GM18951 (cell line): ENCODE results near the gene C3.

ENCODE experiments used
- POLR2A ChIP-seq: IDR thresholded peaks from 4 replicates; pipeline ENCODE4 v1.6.1; 2011; ENCODE audit warnings: mild to moderate bottlenecking; ENCODE audit not compliant: insufficient read length, insufficient read depth; ENCODE audit errors: extremely low read depth
- in situ Hi-C: fragments of 300-500 bp; cut with MboI; formaldehyde crosslinking; loops from one replicate; pipeline ENCODE4 v1.12.0; 2022; ENCODE audit warnings: low sequenced_read_pairs, mixed read lengths, inconsistent platforms; ENCODE audit not compliant: unreplicated experiment

The C3 gene

GRCh38 chr19:6693681-6694080 is 26.8 kb downstream of the C3 start:
- no peak for TF ChIP-seq POLR2A
- in situ Hi-C loops, result no loop called here

- in situ Hi-C loops, result no loop called here
These were observed 27.4 kb downstream of the C3 start for GRCh38 chr19:6693056-6693471.

GRCh38 chr19:6692027-6692426 is 28.4 kb downstream of the C3 start:
- in situ Hi-C loops, result no loop called here
- no peak for TF ChIP-seq POLR2A

More at GRCh38 chr19:6693056-6693471, 27.4 kb downstream of the C3 start:
- no peak for TF ChIP-seq POLR2A

- in situ Hi-C loops, result no loop called here
- TF ChIP-seq POLR2A, result no peak
These were observed 29.1 kb downstream of the C3 start for GRCh38 chr19:6691342-6691741.

- in situ Hi-C loops, result no loop called here
- no peak for TF ChIP-seq POLR2A
These were observed 30.1 kb downstream of the C3 start for GRCh38 chr19:6690160-6690885.

- TF ChIP-seq POLR2A, result no peak
- in situ Hi-C loops, result no loop called here
These were observed 33.3 kb downstream of the C3 start for GRCh38 chr19:6687114-6687513.

GRCh38 chr19:6686628-6686975 is 33.8 kb downstream of the C3 start:
- in situ Hi-C loops, result no loop called here
- no peak for TF ChIP-seq POLR2A

GRCh38 chr19:6685962-6686627 is 34.4 kb downstream of the C3 start:
- in situ Hi-C loops, result no loop called here
- no peak for TF ChIP-seq POLR2A

- in situ Hi-C loops, result no loop called here
These were observed 35.0 kb downstream of the C3 start for GRCh38 chr19:6685482-6685881.

GRCh38 chr19:6683971-6684370 is 36.5 kb downstream of the C3 start:
- in situ Hi-C loops, result no loop called here
- no peak for TF ChIP-seq POLR2A

More at GRCh38 chr19:6685482-6685881, 35.0 kb downstream of the C3 start:
- no peak for TF ChIP-seq POLR2A

- in situ Hi-C loops, result no loop called here
- TF ChIP-seq POLR2A, result no peak
These were observed 37.8 kb downstream of the C3 start for GRCh38 chr19:6682607-6683128.

- in situ Hi-C loops, result no loop called here
These were observed 40.3 kb downstream of the C3 start for GRCh38 chr19:6680141-6680540.

GRCh38 chr19:6679139-6679538 is 41.3 kb downstream of the C3 start:
- in situ Hi-C loops, result no loop called here

More at GRCh38 chr19:6680141-6680540, 40.3 kb downstream of the C3 start:
- TF ChIP-seq POLR2A, result no peak

GRCh38 chr19:6678690-6679109 is 41.8 kb downstream of the C3 start:
- in situ Hi-C loops, result no loop called here
- no peak for TF ChIP-seq POLR2A

More at GRCh38 chr19:6679139-6679538, 41.3 kb downstream of the C3 start:
- no peak for TF ChIP-seq POLR2A
